ENCODE measurements around the gene SLC6A17. TPM values are rescaled to one million over a fixed set of nuclear protein-coding genes. Genes with fewer than 3 reads are reported as not detected.

SLC6A17 gene
- total RNA-seq, 1 experiment from 2014 or later: 0.24 TPM

- TF ChIP-seq AR (CRISPR knock-in tag; IDR thresholded peaks at IDR 0.05) (no peak), GABPB1 (CRISPR knock-in tag; IDR thresholded peaks at IDR 0.05) (no peak), FOXK1 (CRISPR knock-in tag; IDR thresholded peaks at IDR 0.05) (no peak), NFATC4 (CRISPR knock-in tag; IDR thresholded peaks at IDR 0.05) (no peak)
Observed at GRCh38 chr1:110213143-110213540, 62.8 kb downstream of the SLC6A17 start (continued).

DNA sequence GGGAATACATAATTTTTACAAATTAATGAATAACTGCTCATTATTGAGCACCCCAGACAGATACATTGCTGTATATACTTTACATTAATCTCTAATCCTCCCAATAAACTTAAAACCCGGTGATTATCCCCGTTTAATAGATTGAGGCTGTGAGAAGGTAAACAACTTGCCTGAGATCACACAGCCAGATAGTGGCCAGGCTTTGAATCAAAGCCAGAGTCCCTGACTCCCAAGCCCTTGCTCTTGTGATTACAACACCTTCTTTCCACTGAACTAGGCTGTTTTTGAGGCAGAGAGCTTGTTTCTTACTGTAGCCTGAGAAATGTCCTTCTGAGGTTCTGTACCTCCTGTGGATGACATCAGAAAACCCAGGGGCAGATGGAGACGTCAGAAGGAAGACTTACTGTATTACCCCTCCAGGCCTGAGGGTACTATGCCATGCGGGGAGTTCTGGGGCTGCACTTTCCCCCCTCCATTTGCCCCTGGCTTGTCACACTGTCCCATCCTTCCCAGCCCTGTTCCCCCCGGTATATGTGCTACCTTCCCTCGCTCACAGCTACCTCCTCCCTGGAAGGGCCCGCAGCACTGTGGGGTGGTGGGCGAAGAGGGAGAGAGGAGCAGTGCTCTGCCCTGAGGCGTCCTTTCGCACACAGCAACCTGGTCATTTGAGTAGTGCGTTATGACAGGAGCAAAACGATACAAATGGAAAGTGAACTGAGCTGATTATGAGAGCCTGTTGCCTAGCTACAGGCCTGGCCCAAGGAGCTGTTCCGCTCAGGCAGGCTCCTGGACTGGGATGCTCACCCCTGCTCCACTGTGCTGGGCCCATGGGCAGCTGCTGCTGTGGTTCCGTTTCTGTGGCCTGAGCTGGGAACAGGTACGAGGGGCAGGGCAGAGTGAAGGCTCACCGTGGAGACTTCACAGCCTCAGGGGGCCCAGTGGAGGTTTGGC, 64.4 kb downstream of the SLC6A17 start:
- peaks cover 23% of the 10 kb centered on the region for H3K4me1 Mint-ChIP-seq
- peaks cover 16% of the 10 kb centered on the region for H3K27me3 Mint-ChIP-seq (ENCODE audit: low read depth)
- DNase-seq (ENCODE audit: low spot score) (no peak), ATAC-seq (no peak)
- H3K27ac Mint-ChIP-seq: 0 out of 2 replicates have a peak overlapping the region, but pooled peaks have one; percentile 75
- no peak for TF ChIP-seq FOXJ3 (CRISPR knock-in tag; IDR thresholded peaks at IDR 0.05; ENCODE audit: borderline replicate concordance)
- TF ChIP-seq, protein P1, sequence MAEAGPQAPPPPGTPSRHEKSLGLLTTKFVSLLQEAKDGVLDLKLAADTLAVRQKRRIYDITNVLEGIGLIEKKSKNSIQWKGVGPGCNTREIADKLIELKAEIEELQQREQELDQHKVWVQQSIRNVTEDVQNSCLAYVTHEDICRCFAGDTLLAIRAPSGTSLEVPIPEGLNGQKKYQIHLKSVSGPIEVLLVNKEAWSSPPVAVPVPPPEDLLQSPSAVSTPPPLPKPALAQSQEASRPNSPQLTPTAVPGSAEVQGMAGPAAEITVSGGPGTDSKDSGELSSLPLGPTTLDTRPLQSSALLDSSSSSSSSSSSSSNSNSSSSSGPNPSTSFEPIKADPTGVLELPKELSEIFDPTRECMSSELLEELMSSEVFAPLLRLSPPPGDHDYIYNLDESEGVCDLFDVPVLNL (CRISPR knock-in tag; IDR thresholded peaks at IDR 0.05; ENCODE audit: borderline replicate concordance, low read depth): no peak
- TF ChIP-seq ESRRA (CRISPR knock-in tag; IDR thresholded peaks at IDR 0.05; ENCODE audit: borderline replicate concordance): no peak
- TF ChIP-seq, protein P2, sequence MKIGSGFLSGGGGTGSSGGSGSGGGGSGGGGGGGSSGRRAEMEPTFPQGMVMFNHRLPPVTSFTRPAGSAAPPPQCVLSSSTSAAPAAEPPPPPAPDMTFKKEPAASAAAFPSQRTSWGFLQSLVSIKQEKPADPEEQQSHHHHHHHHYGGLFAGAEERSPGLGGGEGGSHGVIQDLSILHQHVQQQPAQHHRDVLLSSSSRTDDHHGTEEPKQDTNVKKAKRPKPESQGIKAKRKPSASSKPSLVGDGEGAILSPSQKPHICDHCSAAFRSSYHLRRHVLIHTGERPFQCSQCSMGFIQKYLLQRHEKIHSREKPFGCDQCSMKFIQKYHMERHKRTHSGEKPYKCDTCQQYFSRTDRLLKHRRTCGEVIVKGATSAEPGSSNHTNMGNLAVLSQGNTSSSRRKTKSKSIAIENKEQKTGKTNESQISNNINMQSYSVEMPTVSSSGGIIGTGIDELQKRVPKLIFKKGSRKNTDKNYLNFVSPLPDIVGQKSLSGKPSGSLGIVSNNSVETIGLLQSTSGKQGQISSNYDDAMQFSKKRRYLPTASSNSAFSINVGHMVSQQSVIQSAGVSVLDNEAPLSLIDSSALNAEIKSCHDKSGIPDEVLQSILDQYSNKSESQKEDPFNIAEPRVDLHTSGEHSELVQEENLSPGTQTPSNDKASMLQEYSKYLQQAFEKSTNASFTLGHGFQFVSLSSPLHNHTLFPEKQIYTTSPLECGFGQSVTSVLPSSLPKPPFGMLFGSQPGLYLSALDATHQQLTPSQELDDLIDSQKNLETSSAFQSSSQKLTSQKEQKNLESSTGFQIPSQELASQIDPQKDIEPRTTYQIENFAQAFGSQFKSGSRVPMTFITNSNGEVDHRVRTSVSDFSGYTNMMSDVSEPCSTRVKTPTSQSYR (CRISPR knock-in tag; IDR thresholded peaks at IDR 0.05): no peak
- no peak for TF ChIP-seq MAX (CRISPR knock-in tag; IDR thresholded peaks at IDR 0.05)
- TF ChIP-seq GRHL2 (CRISPR knock-in tag; IDR thresholded peaks at IDR 0.05; ENCODE audit: insufficient replicate concordance, severe bottlenecking): no peak
- TF ChIP-seq CREB1 (CRISPR knock-in tag; IDR thresholded peaks at IDR 0.05): no peak
- no peak for TF ChIP-seq TEAD4 (CRISPR knock-in tag; IDR thresholded peaks at IDR 0.05)
- no peak for TF ChIP-seq TCF7 (CRISPR knock-in tag; IDR thresholded peaks at IDR 0.05; ENCODE audit: low read depth)
- TF ChIP-seq, protein P3, sequence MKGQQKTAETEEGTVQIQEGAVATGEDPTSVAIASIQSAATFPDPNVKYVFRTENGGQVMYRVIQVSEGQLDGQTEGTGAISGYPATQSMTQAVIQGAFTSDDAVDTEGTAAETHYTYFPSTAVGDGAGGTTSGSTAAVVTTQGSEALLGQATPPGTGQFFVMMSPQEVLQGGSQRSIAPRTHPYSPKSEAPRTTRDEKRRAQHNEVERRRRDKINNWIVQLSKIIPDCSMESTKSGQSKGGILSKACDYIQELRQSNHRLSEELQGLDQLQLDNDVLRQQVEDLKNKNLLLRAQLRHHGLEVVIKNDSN (CRISPR knock-in tag; IDR thresholded peaks at IDR 0.05): no peak
- TF ChIP-seq ATF1 (CRISPR knock-in tag; IDR thresholded peaks at IDR 0.05): no peak
- CTCF ChIA-PET: interaction anchor here (1.7 to 11.5 kb wide), 3 partner anchors 18 to 281 kb away, joined by 4 to 759 read pairs (median 6); no protein-coding TSS in a partner anchor
- POLR2A ChIA-PET: no interaction called here
- no peak overlapping the region for H3K4me3 Mint-ChIP-seq
- no peaks in the 10 kb centered on the region for H3K36me3 Mint-ChIP-seq
- H3K9me3 Mint-ChIP-seq: no peaks in the 10 kb centered on the region
